ENCODE results near the gene RPTOR.

The RPTOR gene

GRCh38 chr17:80992948-80993624 is 448.4 kb downstream of the RPTOR start:
- DNase-seq, result no peak

GRCh38 chr17:80995131-80995530 is 450.5 kb downstream of the RPTOR start:
- no peak for DNase-seq

- DNase-seq, result no peak
These were observed 452.0 kb downstream of the RPTOR start for GRCh38 chr17:80996422-80997305.

- DNase-seq, result no peak
These were observed 452.9 kb downstream of the RPTOR start for GRCh38 chr17:80997424-80998117.

- no peak for DNase-seq
These were observed 453.6 kb downstream of the RPTOR start for GRCh38 chr17:80998118-80998747.

- no peak for DNase-seq
These were observed 454.3 kb downstream of the RPTOR start for GRCh38 chr17:80998748-80999535.

- DNase-seq, result no peak
These were observed 455.1 kb downstream of the RPTOR start for GRCh38 chr17:80999536-81000333.

GRCh38 chr17:81000334-81000630 is 455.6 kb downstream of the RPTOR start:
- DNase-seq, result no peak

- DNase-seq, result no peak
These were observed 456.2 kb downstream of the RPTOR start for GRCh38 chr17:81000631-81001357.

- no peak for DNase-seq
These were observed 457.4 kb downstream of the RPTOR start for GRCh38 chr17:81002013-81002384.

- no peak for DNase-seq
These were observed 458.0 kb downstream of the RPTOR start for GRCh38 chr17:81002409-81003361.

- DNase-seq, result no peak
These were observed 459.3 kb downstream of the RPTOR start for GRCh38 chr17:81003711-81004475.

- DNase-seq, result no peak
These were observed 462.3 kb downstream of the RPTOR start for GRCh38 chr17:81006891-81007290.

- no peak for DNase-seq
These were observed 463.5 kb downstream of the RPTOR start for GRCh38 chr17:81008140-81008539.

- DNase-seq, result no peak
These were observed 464.5 kb downstream of the RPTOR start for GRCh38 chr17:81009136-81009535.

GRCh38 chr17:81010935-81011334 is 466.3 kb downstream of the RPTOR start:
- no peak for DNase-seq

GRCh38 chr17:81011951-81012350 is 467.3 kb downstream of the RPTOR start:
- no peak for DNase-seq

GRCh38 chr17:81012574-81013447 is 468.2 kb downstream of the RPTOR start:
- DNase-seq, result no peak

Measured in stimulated activated CD4-positive, alpha-beta T cell treated with anti-CD3 and anti-CD28 coated beads, Interleukin-4, amount 100 ng/mL, for 4 hours (primary cell).